Activated B cell treated with CpG ODN at 0.5 μM for 24 hours (primary cell): ENCODE data around the gene FOCAD. TPM values are rescaled to one million over a fixed set of nuclear protein-coding genes. Genes with fewer than 3 reads are reported as not detected.

ENCODE experiments used
- ATAC-seq: fragments of 200-7000 bp; cut with Tn5 transposase; one replicate; pipeline ENCODE4 v1.10.0; 2021; ENCODE audit warnings: low read depth, mild to moderate bottlenecking, moderate library complexity
- CTCF ChIA-PET: fragments of 350-600 bp; sonication (Branson Sonifier 250); formaldehyde crosslinking; loops from one replicate; lab custom pipeline; 2021; ENCODE audit warnings: antibody characterized with exemption; lab: Charles Lee
- POLR2A ChIA-PET: fragments of 350-600 bp; sonication (Branson Sonifier 250); formaldehyde crosslinking; loops from one replicate; lab custom pipeline; 2021; ENCODE audit warnings: antibody characterized with exemption; lab: Charles Lee
- DNase-seq: peaks from one replicate; pipeline ENCODE4 v3.0.0; 2022
- H3K27ac Mint-ChIP-seq: one replicate; pipeline ENCODE4 v1.8.0; 2020; ENCODE audit warnings: mixed read lengths
- H3K27me3 Mint-ChIP-seq: one replicate; pipeline ENCODE4 v1.8.0; 2021; ENCODE audit warnings: mixed read lengths
- H3K36me3 Mint-ChIP-seq: one replicate; pipeline ENCODE4 v1.8.0; 2021; ENCODE audit warnings: low read depth, mixed read lengths
- H3K4me1 Mint-ChIP-seq: one replicate; pipeline ENCODE4 v1.8.0; 2021; ENCODE audit warnings: mixed read lengths
- H3K4me3 Mint-ChIP-seq: one replicate; pipeline ENCODE4 v1.8.0; 2020; ENCODE audit warnings: mild to moderate bottlenecking, mixed read lengths
- H3K9me3 Mint-ChIP-seq: one replicate; pipeline ENCODE4 v1.8.0; 2020; ENCODE audit warnings: mixed read lengths
- intact Hi-C: fragments of 100-400 bp; cut with micrococcal nuclease; formaldehyde crosslinking; loops from one replicate; pipeline ENCODE4 v1.15.1; 2024
- total RNA-seq: library from RNA; stranded (reverse); gene quantifications from 2 replicates; pipeline ENCODE4 v1.2.3, GENCODE V29; 2022
- TF ChIP-seq, protein P1 (sequence below): fragments of 200-600 bp; IDR thresholded peaks from one replicate; pipeline ENCODE4 v1.8.0; 2022; ENCODE audit warnings: antibody characterized with exemption, mild to moderate bottlenecking

FOCAD gene
- total RNA-seq, 1 donor from 2014 or later = 11.7 TPM

DNA sequence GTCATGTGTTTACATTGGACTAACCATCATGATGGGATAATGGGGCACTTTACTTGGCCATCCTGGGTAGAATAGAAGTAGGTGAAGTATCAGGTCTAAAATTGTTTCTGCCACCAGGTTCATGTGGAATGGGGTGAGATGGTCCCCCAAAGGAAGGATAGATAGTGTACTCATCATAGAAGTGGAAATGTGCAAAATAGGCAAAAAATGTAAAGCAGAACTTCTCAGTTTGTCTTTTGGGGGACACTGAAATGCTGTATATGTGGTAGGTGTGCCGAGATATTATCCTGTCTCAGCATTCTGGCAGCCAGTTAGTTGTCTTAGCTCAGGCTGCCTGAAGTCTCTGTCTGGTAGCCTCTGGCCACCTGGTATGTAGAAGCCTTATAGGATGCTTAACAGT lies 107.6 kb downstream of the FOCAD start:
- DNase-seq = no peak
- Mint-ChIP-seq H3K4me1 (no peaks in the 10 kb centered on the region), H3K9me3 (no peaks in the 10 kb centered on the region), H3K4me3 (no peak overlapping the region), H3K27ac (no peak overlapping the region), H3K36me3 (peaks cover 13% of the 10 kb centered on the region), H3K27me3 (no peaks in the 10 kb centered on the region)
- intact Hi-C loops = loop anchor here (10.0 kb wide), 1 partner anchor 63 kb away; no protein-coding TSS in a partner anchor
- CTCF ChIA-PET = no interaction called here
- ATAC-seq = no peak
- POLR2A ChIA-PET = no interaction called here
- TF ChIP-seq, protein P1, sequence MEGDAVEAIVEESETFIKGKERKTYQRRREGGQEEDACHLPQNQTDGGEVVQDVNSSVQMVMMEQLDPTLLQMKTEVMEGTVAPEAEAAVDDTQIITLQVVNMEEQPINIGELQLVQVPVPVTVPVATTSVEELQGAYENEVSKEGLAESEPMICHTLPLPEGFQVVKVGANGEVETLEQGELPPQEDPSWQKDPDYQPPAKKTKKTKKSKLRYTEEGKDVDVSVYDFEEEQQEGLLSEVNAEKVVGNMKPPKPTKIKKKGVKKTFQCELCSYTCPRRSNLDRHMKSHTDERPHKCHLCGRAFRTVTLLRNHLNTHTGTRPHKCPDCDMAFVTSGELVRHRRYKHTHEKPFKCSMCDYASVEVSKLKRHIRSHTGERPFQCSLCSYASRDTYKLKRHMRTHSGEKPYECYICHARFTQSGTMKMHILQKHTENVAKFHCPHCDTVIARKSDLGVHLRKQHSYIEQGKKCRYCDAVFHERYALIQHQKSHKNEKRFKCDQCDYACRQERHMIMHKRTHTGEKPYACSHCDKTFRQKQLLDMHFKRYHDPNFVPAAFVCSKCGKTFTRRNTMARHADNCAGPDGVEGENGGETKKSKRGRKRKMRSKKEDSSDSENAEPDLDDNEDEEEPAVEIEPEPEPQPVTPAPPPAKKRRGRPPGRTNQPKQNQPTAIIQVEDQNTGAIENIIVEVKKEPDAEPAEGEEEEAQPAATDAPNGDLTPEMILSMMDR = no peak

DNA sequence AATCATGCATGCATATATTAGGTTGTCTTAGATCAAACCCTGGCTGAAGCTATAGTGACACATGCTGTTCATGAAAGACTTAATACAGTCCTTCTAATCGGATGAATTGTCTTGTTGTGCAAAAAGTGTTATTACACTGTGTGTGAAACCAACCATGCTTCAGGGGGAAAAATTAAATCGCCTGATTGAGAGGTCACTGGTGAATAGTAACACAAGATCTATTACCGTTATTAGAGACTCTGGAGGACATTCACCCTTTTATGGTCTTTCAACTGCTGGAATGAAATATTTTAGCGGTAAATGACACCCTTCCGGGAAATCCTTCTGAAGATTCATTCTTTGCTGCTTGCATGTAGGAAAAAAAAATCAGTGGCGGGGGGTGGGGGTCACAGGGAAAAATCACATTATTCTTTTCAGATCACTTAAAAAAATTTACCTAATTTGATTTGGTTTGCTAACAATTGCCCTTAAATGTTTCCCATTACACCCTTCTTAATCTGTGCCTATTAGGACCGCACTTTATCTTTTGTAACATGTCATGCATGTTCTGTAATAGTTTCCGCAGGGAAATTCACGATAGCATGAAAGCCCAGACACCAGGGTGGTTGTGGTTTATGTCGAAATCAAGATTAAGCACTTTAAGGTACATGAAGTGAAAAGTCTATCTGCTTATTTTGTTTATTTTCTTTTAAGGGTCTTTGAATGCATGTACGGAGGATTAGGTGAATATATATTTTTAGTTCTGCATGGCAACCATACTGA lies 120.6 kb downstream of the FOCAD start:
- ATAC-seq = no peak
- POLR2A ChIA-PET = no interaction called here
- TF ChIP-seq, protein P1 = no peak

DNA sequence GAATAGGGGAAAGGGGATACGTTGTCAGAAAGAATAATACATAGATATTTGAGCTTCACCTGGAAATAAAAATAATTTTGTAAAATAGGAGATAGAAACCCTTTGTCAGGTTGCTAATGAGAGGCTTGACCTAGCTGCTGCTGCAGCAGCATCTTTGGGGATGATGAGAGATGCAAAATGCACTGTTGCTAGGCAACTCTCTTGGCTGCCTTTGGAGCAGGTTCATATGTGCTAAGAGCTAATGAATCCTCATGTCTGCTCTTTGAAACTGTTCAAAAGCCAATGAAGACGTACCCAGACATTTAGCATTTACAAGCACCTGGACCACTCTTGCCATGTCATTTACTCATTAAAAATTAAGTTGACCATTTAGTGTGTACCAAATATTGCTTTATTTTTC lies 121.7 kb downstream of the FOCAD start:
- TF ChIP-seq, protein P1 = no peak
- intact Hi-C loops = no loop called here
- no peaks in the 10 kb centered on the region for H3K9me3 Mint-ChIP-seq
- ATAC-seq (no peak), DNase-seq (no peak)
- H3K27me3 Mint-ChIP-seq = no peaks in the 10 kb centered on the region
- no peaks in the 10 kb centered on the region for H3K4me1 Mint-ChIP-seq
- H3K4me3 Mint-ChIP-seq = no peak overlapping the region
- H3K27ac Mint-ChIP-seq = no peak overlapping the region
- ChIA-PET POLR2A (no interaction called here), CTCF (no interaction called here)
- no peaks in the 10 kb centered on the region for H3K36me3 Mint-ChIP-seq

More for the DNA sequence above, 120.6 kb downstream of the FOCAD start:
- CTCF ChIA-PET = no interaction called here
- H3K4me3 Mint-ChIP-seq = no peak overlapping the region
- H3K9me3 Mint-ChIP-seq = no peaks in the 10 kb centered on the region
- DNase-seq = no peak
- no peaks in the 10 kb centered on the region for H3K27me3 Mint-ChIP-seq
- H3K27ac Mint-ChIP-seq = no peak overlapping the region
- no peaks in the 10 kb centered on the region for H3K36me3 Mint-ChIP-seq
- intact Hi-C loops = no loop called here
- no peaks in the 10 kb centered on the region for H3K4me1 Mint-ChIP-seq

- H3K4me1 Mint-ChIP-seq = no peaks in the 10 kb centered on the region
- H3K27ac Mint-ChIP-seq = no peak overlapping the region
- TF ChIP-seq, protein P1 = no peak
- H3K27me3 Mint-ChIP-seq = no peaks in the 10 kb centered on the region
- no peaks in the 10 kb centered on the region for H3K9me3 Mint-ChIP-seq
- H3K4me3 Mint-ChIP-seq = no peak overlapping the region
- no peak for ATAC-seq
- CTCF ChIA-PET = no interaction called here
- POLR2A ChIA-PET = no interaction called here
- no peak for DNase-seq
- intact Hi-C loops = no loop called here
- no peaks in the 10 kb centered on the region for H3K36me3 Mint-ChIP-seq
These were observed 123.9 kb downstream of the FOCAD start for GRCh38 chr9:20808002-20808401.

DNA sequence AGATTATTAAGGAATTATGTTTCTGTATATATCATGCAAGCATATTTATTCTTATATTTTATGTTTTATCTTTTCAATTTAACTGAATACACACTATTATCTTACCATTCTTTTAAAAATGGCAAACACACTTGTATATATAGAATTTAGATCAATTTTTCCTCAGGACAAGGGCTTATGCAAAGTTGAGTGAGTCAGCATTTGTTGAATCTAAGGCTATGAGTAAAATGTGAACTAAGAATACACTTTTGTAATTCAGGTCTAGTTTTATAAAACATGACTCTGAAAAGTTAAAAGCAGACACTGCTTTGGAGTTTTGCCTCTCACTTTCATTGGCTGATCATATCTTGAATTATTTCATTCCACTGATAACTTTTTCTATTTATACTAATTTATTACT lies 127.8 kb downstream of the FOCAD start:
- TF ChIP-seq, protein P1 = no peak
- no peak overlapping the region for H3K4me3 Mint-ChIP-seq
- no peaks in the 10 kb centered on the region for H3K9me3 Mint-ChIP-seq
- ATAC-seq = no peak
- no peak overlapping the region for H3K27ac Mint-ChIP-seq
- H3K4me1 Mint-ChIP-seq = peaks cover 8% of the 10 kb centered on the region
- ChIA-PET CTCF (no interaction called here), POLR2A (no interaction called here)
- no peak for DNase-seq
- H3K27me3 Mint-ChIP-seq = no peaks in the 10 kb centered on the region
- intact Hi-C loops = no loop called here
- H3K36me3 Mint-ChIP-seq = no peaks in the 10 kb centered on the region
